HFF-Myc (cell line): ENCODE measurements around the gene STOML3.

Source experiments
- DNase-seq: peaks from one replicate; pipeline ENCODE4 v3.0.0-alpha.2; 2011; ENCODE audit warnings: low read depth; ENCODE audit errors: extremely low read depth
- H3K4me3 ChIP-seq: replicated peaks from 2 replicates; pipeline ENCODE4 v1.5.1; 2011; ENCODE audit warnings: low read depth, mild to moderate bottlenecking, control low read depth, low read length
- TF ChIP-seq, protein P1 (sequence below): IDR thresholded peaks from 2 replicates; pipeline ENCODE4 v1.5.1; 2012; ENCODE audit warnings: mild to moderate bottlenecking, low read depth, low read length, control low read depth; ENCODE audit errors: missing control alignments

The STOML3 gene

DNA sequence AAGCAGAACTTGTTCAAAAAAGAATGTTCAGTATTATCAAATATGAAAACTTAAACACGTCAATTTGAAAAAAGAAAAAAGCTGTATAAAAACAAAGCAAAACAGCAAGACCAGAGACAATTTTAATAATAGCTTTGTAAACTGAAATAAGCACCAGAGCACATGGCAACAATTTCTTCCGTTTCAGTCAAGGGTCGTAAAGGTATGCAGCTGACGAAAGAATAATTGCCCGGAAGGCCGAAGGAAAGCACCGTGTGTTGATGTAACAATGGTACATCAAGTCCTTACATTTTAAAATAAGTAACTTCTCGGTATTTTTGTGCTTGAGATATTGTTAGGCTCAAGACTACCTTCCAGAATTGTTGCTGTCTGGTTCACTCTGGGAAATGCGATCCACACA is 45.6 kb upstream of the STOML3 start:
- no peak for DNase-seq

DNA sequence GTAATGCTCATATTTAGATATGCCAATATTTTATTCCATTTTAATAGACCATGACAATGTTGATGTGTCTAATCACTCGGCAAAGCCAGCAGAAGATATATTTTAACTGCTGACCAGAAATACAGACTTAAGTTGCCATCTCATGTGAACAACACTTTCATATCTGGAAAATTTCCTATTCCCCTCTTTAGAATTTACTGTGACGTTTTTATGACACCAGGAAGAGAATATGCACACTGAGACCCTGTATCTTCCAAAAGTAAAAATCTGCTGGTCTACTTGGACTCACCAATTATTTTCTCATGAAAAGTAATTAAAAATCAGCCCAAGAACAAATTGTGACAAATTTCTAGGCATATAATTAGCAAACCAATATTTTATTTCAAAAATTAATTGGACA is 45.2 kb upstream of the STOML3 start:
- no peak for DNase-seq
- TF ChIP-seq, protein P1, sequence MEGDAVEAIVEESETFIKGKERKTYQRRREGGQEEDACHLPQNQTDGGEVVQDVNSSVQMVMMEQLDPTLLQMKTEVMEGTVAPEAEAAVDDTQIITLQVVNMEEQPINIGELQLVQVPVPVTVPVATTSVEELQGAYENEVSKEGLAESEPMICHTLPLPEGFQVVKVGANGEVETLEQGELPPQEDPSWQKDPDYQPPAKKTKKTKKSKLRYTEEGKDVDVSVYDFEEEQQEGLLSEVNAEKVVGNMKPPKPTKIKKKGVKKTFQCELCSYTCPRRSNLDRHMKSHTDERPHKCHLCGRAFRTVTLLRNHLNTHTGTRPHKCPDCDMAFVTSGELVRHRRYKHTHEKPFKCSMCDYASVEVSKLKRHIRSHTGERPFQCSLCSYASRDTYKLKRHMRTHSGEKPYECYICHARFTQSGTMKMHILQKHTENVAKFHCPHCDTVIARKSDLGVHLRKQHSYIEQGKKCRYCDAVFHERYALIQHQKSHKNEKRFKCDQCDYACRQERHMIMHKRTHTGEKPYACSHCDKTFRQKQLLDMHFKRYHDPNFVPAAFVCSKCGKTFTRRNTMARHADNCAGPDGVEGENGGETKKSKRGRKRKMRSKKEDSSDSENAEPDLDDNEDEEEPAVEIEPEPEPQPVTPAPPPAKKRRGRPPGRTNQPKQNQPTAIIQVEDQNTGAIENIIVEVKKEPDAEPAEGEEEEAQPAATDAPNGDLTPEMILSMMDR: no peak
- H3K4me3 ChIP-seq: peak overlapping the region; percentile 81

More for the DNA sequence above, 45.6 kb upstream of the STOML3 start:
- peak overlapping the region; percentile 81 for H3K4me3 ChIP-seq
- TF ChIP-seq, protein P1: no peak

DNA sequence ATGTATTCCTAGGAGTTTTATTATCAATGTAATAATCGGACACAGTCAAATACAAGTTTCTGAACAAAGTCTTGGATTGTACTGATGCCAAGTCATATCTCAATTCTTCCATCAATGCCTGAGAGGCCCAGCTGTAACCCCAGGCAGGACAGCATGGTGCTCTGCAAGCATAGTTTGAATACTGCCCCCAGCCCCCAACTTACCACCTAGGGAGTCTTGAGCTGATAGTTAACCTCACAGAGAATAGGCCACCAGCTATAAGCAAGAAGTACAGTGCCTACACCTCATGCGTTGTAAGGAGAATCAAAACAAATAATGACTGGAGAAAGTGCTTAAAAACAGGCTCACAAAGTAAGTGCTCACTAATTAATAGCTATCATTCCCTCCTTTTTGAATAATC is 44.6 kb upstream of the STOML3 start:
- DNase-seq: no peak
- TF ChIP-seq, protein P1: no peak
- peak overlapping the region; percentile 81 for H3K4me3 ChIP-seq

- H3K4me3 ChIP-seq: no peak overlapping the region
- TF ChIP-seq, protein P1: no peak
- DNase-seq: no peak
Observed at GRCh38 chr13:39034085-39034484, 43.5 kb upstream of the STOML3 start.

DNA sequence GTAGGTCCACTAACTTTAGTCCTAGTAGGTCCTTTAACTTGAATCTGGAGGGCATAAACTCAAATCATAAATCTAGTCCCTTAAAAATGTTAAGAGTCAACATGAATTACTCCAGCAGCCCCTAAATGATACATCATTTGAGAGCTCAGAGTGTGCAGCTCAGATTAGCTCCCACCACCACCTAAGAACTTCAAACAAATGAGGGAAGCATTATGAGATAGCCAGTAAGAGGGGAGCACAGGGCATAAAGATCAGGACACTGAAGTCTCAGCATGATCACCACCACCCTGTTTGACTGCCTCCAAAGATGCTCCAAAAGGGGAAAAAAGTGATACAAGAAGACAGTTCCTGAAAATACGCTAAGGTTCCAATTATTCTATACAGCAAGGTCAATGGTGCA is 41.5 kb upstream of the STOML3 start:
- no peak overlapping the region for H3K4me3 ChIP-seq

DNA sequence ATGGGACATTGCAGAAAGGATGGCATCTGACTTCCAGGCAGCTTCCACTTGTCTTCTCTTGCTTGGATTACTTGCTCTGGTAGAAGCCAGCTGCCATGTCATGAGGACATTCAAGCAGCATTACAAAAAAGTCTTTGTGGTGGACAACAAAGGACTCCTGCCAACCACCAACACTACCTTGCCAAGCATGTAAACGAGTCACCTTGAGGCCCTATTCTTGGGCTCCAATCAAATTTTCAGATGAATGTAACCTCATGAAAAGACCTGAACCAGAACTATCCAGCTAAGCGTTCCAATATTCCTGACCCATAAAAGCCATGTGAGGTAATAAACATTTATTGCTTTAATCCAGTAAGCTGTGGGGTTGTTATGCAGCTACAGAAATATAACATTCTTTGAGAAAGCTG is 34.8 kb upstream of the STOML3 start:
- TF ChIP-seq, protein P1: no peak
- no peak for DNase-seq
- no peak overlapping the region for H3K4me3 ChIP-seq

More for the DNA sequence above, 41.5 kb upstream of the STOML3 start:
- DNase-seq: no peak
- TF ChIP-seq, protein P1: no peak

- H3K4me3 ChIP-seq: no peak overlapping the region
- no peak for DNase-seq
- TF ChIP-seq, protein P1: no peak
Observed at GRCh38 chr13:39023761-39024160, 33.1 kb upstream of the STOML3 start.
